A673 (cell line): Measurements from ENCODE around the gene SLC9A1. TPM values are rescaled to one million over a fixed set of nuclear protein-coding genes. Genes with fewer than 3 reads are reported as not detected.

Experiments
- BruUV-seq: library from RNA; stranded (reverse); fragments of 400-500 nt; replicated peaks from 2 replicates; lab custom pipeline; 2021; lab: Mats Ljungman, UMichigan
- CTCF ChIA-PET: fragments of 300-600 bp; sonication (Branson Sonifier 250); formaldehyde crosslinking; loops from one replicate; lab custom pipeline; 2022; ENCODE audit warnings: antibody characterized with exemption; lab: Charles Lee
- POLR2A ChIA-PET: fragments of 300-600 bp; sonication (Branson Sonifier 250); formaldehyde crosslinking; loops from one replicate; lab custom pipeline; 2022; ENCODE audit warnings: antibody characterized with exemption; ENCODE audit not compliant: low non-redundant PET; lab: Charles Lee
- DNase-seq: peaks from one replicate; pipeline ENCODE4 v3.0.0-alpha.2; 2015; ENCODE audit warnings: low spot score
- H3K27ac ChIP-seq: fragments of 200-600 bp; sonication (generic); 2 replicates; pipeline ENCODE4 v1.5.1; 2016; ENCODE audit warnings: mixed run types, low read depth, mild to moderate bottlenecking, mixed read lengths, antibody characterized with exemption, low read length; ENCODE audit not compliant: poor library complexity, severe bottlenecking
- H3K27me3 ChIP-seq: fragments of 200-600 bp; sonication (generic); replicated peaks from 2 replicates; pipeline ENCODE4 v1.6.1; 2017; ENCODE audit warnings: mixed run types, low read depth, mild to moderate bottlenecking, mixed read lengths, antibody characterized with exemption, low read length; ENCODE audit not compliant: insufficient read depth, poor library complexity
- H3K36me3 ChIP-seq: fragments of 200-600 bp; sonication (generic); 2 replicates; pipeline ENCODE4 v1.6.1; 2016; ENCODE audit warnings: mixed run types, mild to moderate bottlenecking, mixed read lengths, antibody characterized with exemption, low read length; ENCODE audit not compliant: insufficient read depth, poor library complexity, severe bottlenecking
- H3K4me1 ChIP-seq: fragments of 200-600 bp; sonication (generic); 2 replicates; pipeline ENCODE4 v1.6.1; 2017; ENCODE audit warnings: mixed run types, mild to moderate bottlenecking, mixed read lengths, antibody characterized with exemption, low read length; ENCODE audit not compliant: insufficient read depth, poor library complexity, severe bottlenecking
- H3K4me3 ChIP-seq: fragments of 200-600 bp; sonication (generic); 2 replicates; pipeline ENCODE4 v1.5.1; 2016; ENCODE audit warnings: low read depth, mixed run types, mild to moderate bottlenecking, mixed read lengths, low read length; ENCODE audit not compliant: poor library complexity, severe bottlenecking
- H3K9me3 ChIP-seq: fragments of 200-600 bp; sonication (generic); 2 replicates; pipeline ENCODE4 v1.6.1; 2016; ENCODE audit warnings: mixed run types, low read depth, mild to moderate bottlenecking, mixed read lengths, antibody characterized with exemption, low read length; ENCODE audit not compliant: poor library complexity, severe bottlenecking
- CTCF ChIP-seq: fragments of 300-800, 200-600 bp; sonication (generic); conservative IDR thresholded peaks from 2 replicates; pipeline ENCODE4 v1.5.1; 2017; ENCODE audit warnings: low read depth, mild to moderate bottlenecking, antibody characterized with exemption, low read length, moderate library complexity, mixed read lengths
- EZH2 ChIP-seq: fragments of 200-600 bp; sonication (generic); IDR thresholded peaks from 2 replicates; pipeline ENCODE4 v1.6.1; 2017; ENCODE audit warnings: borderline replicate concordance, low read depth, mild to moderate bottlenecking, mixed read lengths, antibody characterized with exemption, low read length; ENCODE audit not compliant: poor library complexity, severe bottlenecking
- intact Hi-C: fragments of 100-400 bp; cut with micrococcal nuclease; formaldehyde crosslinking; loops from one replicate; pipeline ENCODE4 v1.10.0; 2022; ENCODE audit not compliant: unreplicated experiment
- total RNA-seq: library from RNA; stranded (reverse); gene quantifications from 2 replicates; pipeline ENCODE4 v1.2.3, GENCODE V29; 2021

The SLC9A1 gene
- total RNA-seq, 1 experiment from 2014 or later: 30.2 TPM

- Histone ChIP-seq H3K4me1 (no peaks in the 10 kb centered on the region), H3K9me3 (no peaks in the 10 kb centered on the region), H3K4me3 (no peak overlapping the region), H3K27ac (no peak overlapping the region), H3K36me3 (no peaks in the 10 kb centered on the region), H3K27me3 (no peaks in the 10 kb centered on the region)
- no TSS peak for BruUV-seq
- DNase-seq: no peak
- TF ChIP-seq EZH2 (no peak), CTCF (no peak)
- CTCF ChIA-PET: no interaction called here
- intact Hi-C loops: no loop called here
- POLR2A ChIA-PET: no interaction called here
Measured at GRCh38 chr1:27086628-27087027, 68.3 kb downstream of the SLC9A1 start.

GRCh38 chr1:27086026-27086425, 68.9 kb downstream of the SLC9A1 start:
- no TSS peak for BruUV-seq
- intact Hi-C loops: no loop called here
- no peaks in the 10 kb centered on the region for H3K36me3 ChIP-seq
- TF ChIP-seq CTCF (no peak), EZH2 (no peak)
- DNase-seq: no peak
- no peaks in the 10 kb centered on the region for H3K4me1 ChIP-seq
- no peaks in the 10 kb centered on the region for H3K9me3 ChIP-seq
- no peak overlapping the region for H3K27ac ChIP-seq
- no peak overlapping the region for H3K4me3 ChIP-seq
- POLR2A ChIA-PET: no interaction called here
- CTCF ChIA-PET: no interaction called here
- H3K27me3 ChIP-seq: no peaks in the 10 kb centered on the region

- Histone ChIP-seq H3K27me3 (no peaks in the 10 kb centered on the region), H3K27ac (no peak overlapping the region), H3K4me1 (no peaks in the 10 kb centered on the region), H3K36me3 (no peaks in the 10 kb centered on the region), H3K4me3 (no peak overlapping the region), H3K9me3 (no peaks in the 10 kb centered on the region)
- intact Hi-C loops: no loop called here
- CTCF ChIA-PET: no interaction called here
- BruUV-seq: no TSS peak
- no peak for DNase-seq
- TF ChIP-seq EZH2 (no peak), CTCF (no peak)
- POLR2A ChIA-PET: no interaction called here
Measured at GRCh38 chr1:27084107-27084506, 70.8 kb downstream of the SLC9A1 start.
